HepG2 (cell line): Measurements from ENCODE around the gene UXS1. TPM values are rescaled to one million over a fixed set of nuclear protein-coding genes. Genes with fewer than 3 reads are reported as not detected.

ENCODE experiments used
- ATAC-seq: fragments of 200-7000 bp; cut with Tn5 transposase; 3 replicates; pipeline ENCODE4 v1.9.1; 2020; ENCODE audit warnings: mild to moderate bottlenecking, moderate library complexity
- BruUV-seq: library from RNA; stranded (reverse); fragments of 400-500 nt; replicated peaks from 2 replicates; lab custom pipeline; 2021; lab: Mats Ljungman, UMichigan
- CTCF ChIA-PET: fragments of 300-600 bp; formaldehyde crosslinking; extraction: SDS; loops from one replicate; lab custom pipeline; 2021; ENCODE audit warnings: low total read pairs, inconsistent platforms, low intra/inter-chr PET ratio; lab: Yijun Ruan, JAX
- POLR2A ChIA-PET: fragments of 350-600 bp; sonication (Branson Sonifier 250); formaldehyde crosslinking; loops from one replicate; lab custom pipeline; 2020; ENCODE audit warnings: antibody characterized with exemption, inconsistent platforms; lab: Yijun Ruan, JAX
- DNase-seq: peaks from one replicate; pipeline ENCODE4 v3.0.0-alpha.2; 2015; ENCODE audit warnings: low spot score
- FAIRE-seq: peaks from 3 replicates; lab custom pipeline; 2011; peaks lifted over from hg19 to GRCh38; lab: Jason Lieb, UNC
- H2AFZ ChIP-seq: one replicate; pipeline ENCODE4 v1.6.1; 2011; ENCODE audit warnings: low read length, inconsistent platforms
- H3K27ac ChIP-seq: fragments of 300-600 bp; 3 replicates; pipeline ENCODE4 v1.8.0; 2011; ENCODE audit warnings: mixed run types, mild to moderate bottlenecking, mixed read lengths, low read length, inconsistent platforms; ENCODE audit not compliant: insufficient read depth; ENCODE audit errors: extremely low read length
- H3K27me3 ChIP-seq, 2 experiments: fragments of 200-600 bp in 1 of 2; 2 replicates in 1 of 2; 3 replicates in 1 of 2; pipeline versions ENCODE4 v1.6.0 to v1.8.0; 2011; ENCODE audit warnings: low read length in 2 of 2, mild to moderate bottlenecking in 2 of 2, moderate library complexity in 2 of 2, inconsistent platforms in 1 of 2; ENCODE audit not compliant: insufficient read depth in 2 of 2, control insufficient read depth in 1 of 2
- H3K36me3 ChIP-seq, 2 experiments: fragments of 200-600 bp in 1 of 2; replicated peaks in 1 of 2; 2 replicates in 1 of 2; 3 replicates in 1 of 2; pipeline versions ENCODE4 v1.5.1 to v1.8.0; 2011; ENCODE audit warnings: low read length in 2 of 2, inconsistent platforms in 1 of 2; ENCODE audit not compliant: insufficient read depth in 2 of 2, control insufficient read depth in 1 of 2
- H3K4me1 ChIP-seq: 2 replicates; pipeline ENCODE4 v1.5.1; 2012; ENCODE audit warnings: low read length, inconsistent platforms; ENCODE audit not compliant: insufficient read depth
- H3K4me2 ChIP-seq: 2 replicates; pipeline ENCODE4 v1.6.0; 2011; ENCODE audit warnings: low read depth, low read length, inconsistent platforms
- H3K4me3 ChIP-seq, 3 experiments: fragments of 200-600 bp in 1 of 3; sonication (generic), shearing (Covaris generic) in 1 of 3; replicated peaks in 1 of 3; 2 replicates each; pipeline ENCODE4 v1.5.1; 2011 to 2016; ENCODE audit warnings: low read length in 3 of 3, inconsistent platforms in 2 of 3, low read depth in 2 of 3, mild to moderate bottlenecking in 2 of 3, control low read depth in 1 of 3, mixed read lengths in 1 of 3; ENCODE audit not compliant: insufficient read depth in 1 of 3
- H3K79me2 ChIP-seq: one replicate; pipeline ENCODE4 v1.6.1; 2011; ENCODE audit warnings: low read length, inconsistent platforms; ENCODE audit not compliant: insufficient read depth
- H3K9ac ChIP-seq: 2 replicates; pipeline ENCODE4 v1.6.0; 2011; ENCODE audit warnings: mild to moderate bottlenecking, low read depth, low read length, inconsistent platforms; ENCODE audit not compliant: insufficient read depth
- H3K9me3 ChIP-seq: 2 replicates; pipeline ENCODE4 v1.5.1; 2012; ENCODE audit warnings: mild to moderate bottlenecking, low read length
- H4K20me1 ChIP-seq: 2 replicates; pipeline ENCODE4 v1.6.0; 2011; ENCODE audit warnings: inconsistent platforms, mild to moderate bottlenecking, low read length, moderate library complexity; ENCODE audit not compliant: insufficient read depth
- CSRNP2 ChIP-seq: sonication (generic); formaldehyde crosslinking; conservative IDR thresholded peaks from 2 replicates; pipeline ENCODE4 v1.8.0; 2022; ENCODE audit warnings: low read depth, missing genetic modification reagents
- MEIS2 ChIP-seq: sonication (generic); formaldehyde crosslinking; IDR thresholded peaks from 2 replicates; pipeline ENCODE4 v1.9.0; 2021; ENCODE audit warnings: mild to moderate bottlenecking, missing genetic modification reagents
- WGBS: methylation state at CpG from one replicate; pipeline ENCODE4 v1.1.6; 2017; ENCODE audit warnings: low lambda C conversion rate; 5-methylcytosine and 5-hydroxymethylcytosine counted together
- in situ Hi-C: cut with HindIII; loops from 2 replicates; pipeline ENCODE4 v1.10.0; 2017; ENCODE audit warnings: low pct_unique_long_range_greater_than_20kb; ENCODE audit not compliant: extremely low pct_ligation_motif_present
- intact Hi-C: fragments of 100-400 bp; cut with micrococcal nuclease; formaldehyde crosslinking; loops from one replicate; pipeline ENCODE4 v1.10.0; 2022; ENCODE audit not compliant: unreplicated experiment
- polyA plus RNA-seq, 8 experiments: library from polyadenylated mRNA; depleted of rRNA in 3 of 8; stranded (reverse) in 7 of 8; unstranded in 1 of 8; fragments of >200 nt; fragmentation: Illumina TruSeq in 4 of 8; extraction: Trizol in 4 of 8; gene quantifications; 2 replicates each; pipeline versions ENCODE4 v1.2.1 to v1.2.3, GENCODE V29; 2011 to 2016; ENCODE audit warnings: low read depth in 4 of 8, missing spikeins in 1 of 8, mixed read lengths in 1 of 8; ENCODE audit not compliant: insufficient read depth in 1 of 8
- total RNA-seq, 5 experiments: library from RNA; depleted of rRNA; stranded (reverse); fragments of >200 nt; fragmentation: Illumina TruSeq; extraction: Trizol; gene quantifications; 2 replicates each; pipeline ENCODE4 v1.2.3, GENCODE V29; 2016; ENCODE audit warnings: low read depth in 1 of 5
- TF ChIP-seq, protein P1 (sequence below): sonication (generic); formaldehyde crosslinking; IDR thresholded peaks from 2 replicates; pipeline ENCODE4 v1.5.0; 2020; ENCODE audit warnings: mild to moderate bottlenecking, missing genetic modification reagents
- TF ChIP-seq, protein P2 (sequence below): sonication (generic); formaldehyde crosslinking; IDR thresholded peaks from 2 replicates; pipeline ENCODE4 v1.8.0; 2022; ENCODE audit warnings: missing genetic modification reagents, mild to moderate bottlenecking, borderline replicate concordance

The UXS1 gene
- total and polyA plus RNA-seq, 2 of the 13 experiments (the other 11 are each of a cell fraction or from before 2014, with no cell fraction given): 53.3 to 110 TPM

- TF ChIP-seq, protein P1, sequence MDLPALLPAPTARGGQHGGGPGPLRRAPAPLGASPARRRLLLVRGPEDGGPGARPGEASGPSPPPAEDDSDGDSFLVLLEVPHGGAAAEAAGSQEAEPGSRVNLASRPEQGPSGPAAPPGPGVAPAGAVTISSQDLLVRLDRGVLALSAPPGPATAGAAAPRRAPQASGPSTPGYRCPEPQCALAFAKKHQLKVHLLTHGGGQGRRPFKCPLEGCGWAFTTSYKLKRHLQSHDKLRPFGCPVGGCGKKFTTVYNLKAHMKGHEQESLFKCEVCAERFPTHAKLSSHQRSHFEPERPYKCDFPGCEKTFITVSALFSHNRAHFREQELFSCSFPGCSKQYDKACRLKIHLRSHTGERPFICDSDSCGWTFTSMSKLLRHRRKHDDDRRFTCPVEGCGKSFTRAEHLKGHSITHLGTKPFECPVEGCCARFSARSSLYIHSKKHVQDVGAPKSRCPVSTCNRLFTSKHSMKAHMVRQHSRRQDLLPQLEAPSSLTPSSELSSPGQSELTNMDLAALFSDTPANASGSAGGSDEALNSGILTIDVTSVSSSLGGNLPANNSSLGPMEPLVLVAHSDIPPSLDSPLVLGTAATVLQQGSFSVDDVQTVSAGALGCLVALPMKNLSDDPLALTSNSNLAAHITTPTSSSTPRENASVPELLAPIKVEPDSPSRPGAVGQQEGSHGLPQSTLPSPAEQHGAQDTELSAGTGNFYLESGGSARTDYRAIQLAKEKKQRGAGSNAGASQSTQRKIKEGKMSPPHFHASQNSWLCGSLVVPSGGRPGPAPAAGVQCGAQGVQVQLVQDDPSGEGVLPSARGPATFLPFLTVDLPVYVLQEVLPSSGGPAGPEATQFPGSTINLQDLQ (CRISPR knock-in tag): no peak
- TF ChIP-seq MEIS2 (CRISPR knock-in tag): 0 out of 2 replicates have a peak, but pooled peaks have one; percentile 40
- no peak for TF ChIP-seq CSRNP2
- TF ChIP-seq, all 625 proteins: peak for 44
Observed at GRCh38 chr2:106115250-106115649, 78.9 kb downstream of the UXS1 start (continued).

DNA sequence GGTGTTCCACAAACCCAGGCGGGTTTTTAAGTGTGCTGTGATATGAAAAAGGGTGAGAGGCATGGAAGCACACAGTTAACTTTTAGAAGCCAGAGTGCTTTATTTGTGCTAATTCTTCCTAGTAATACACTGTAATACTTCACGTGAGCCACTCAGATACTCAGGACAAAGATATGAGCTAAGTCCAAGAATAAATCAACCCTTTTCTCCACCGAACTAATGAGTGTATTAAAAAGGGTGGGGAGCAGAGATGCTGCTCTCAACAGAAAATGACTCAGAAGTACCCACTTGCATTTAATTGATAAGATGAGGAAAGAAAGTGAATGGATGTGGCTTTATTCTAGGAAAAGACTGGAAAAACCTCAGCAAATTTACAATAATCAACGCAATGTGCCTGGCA, 79.9 kb downstream of the UXS1 start:
- Histone ChIP-seq H3K36me3 (peaks cover 29 to 60% of the 10 kb centered on the region in 2 experiments), H3K4me2 (no peak overlapping the region), H2AFZ (no peak overlapping the region), H3K4me1 (peaks cover 33% of the 10 kb centered on the region), H3K9ac (no peak overlapping the region), H3K27me3 (no peaks in the 10 kb centered on the region), H3K9me3 (no peaks in the 10 kb centered on the region), H3K79me2 (no peaks in the 10 kb centered on the region), H4K20me1 (no peaks in the 10 kb centered on the region), H3K4me3 (no peak overlapping the region), H3K27ac (no peak overlapping the region)
- ChIA-PET CTCF (no interaction called here), POLR2A (no interaction called here)
- DNase-seq: no peak
- FAIRE-seq: no peak
- in situ Hi-C loops: no loop called here
- TF ChIP-seq, protein P2, sequence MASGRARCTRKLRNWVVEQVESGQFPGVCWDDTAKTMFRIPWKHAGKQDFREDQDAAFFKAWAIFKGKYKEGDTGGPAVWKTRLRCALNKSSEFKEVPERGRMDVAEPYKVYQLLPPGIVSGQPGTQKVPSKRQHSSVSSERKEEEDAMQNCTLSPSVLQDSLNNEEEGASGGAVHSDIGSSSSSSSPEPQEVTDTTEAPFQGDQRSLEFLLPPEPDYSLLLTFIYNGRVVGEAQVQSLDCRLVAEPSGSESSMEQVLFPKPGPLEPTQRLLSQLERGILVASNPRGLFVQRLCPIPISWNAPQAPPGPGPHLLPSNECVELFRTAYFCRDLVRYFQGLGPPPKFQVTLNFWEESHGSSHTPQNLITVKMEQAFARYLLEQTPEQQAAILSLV (CRISPR knock-in tag): no peak
- 98% methylated on average over 4 of the region's 4 CpGs for WGBS
- intact Hi-C loops: no loop called here
- no peak for ATAC-seq
- BruUV-seq: no TSS peak
